Measurements from ENCODE around the gene MTHFD1L. TPM values are rescaled to one million over a fixed set of nuclear protein-coding genes. Genes with fewer than 3 reads are reported as not detected.

MTHFD1L gene
- total and polyA plus RNA-seq, 9 of the 15 experiments (the other 6 are each of a cell fraction or from before 2014, with no cell fraction given), result 20.9 to 128 (median 61.0) TPM

DNA sequence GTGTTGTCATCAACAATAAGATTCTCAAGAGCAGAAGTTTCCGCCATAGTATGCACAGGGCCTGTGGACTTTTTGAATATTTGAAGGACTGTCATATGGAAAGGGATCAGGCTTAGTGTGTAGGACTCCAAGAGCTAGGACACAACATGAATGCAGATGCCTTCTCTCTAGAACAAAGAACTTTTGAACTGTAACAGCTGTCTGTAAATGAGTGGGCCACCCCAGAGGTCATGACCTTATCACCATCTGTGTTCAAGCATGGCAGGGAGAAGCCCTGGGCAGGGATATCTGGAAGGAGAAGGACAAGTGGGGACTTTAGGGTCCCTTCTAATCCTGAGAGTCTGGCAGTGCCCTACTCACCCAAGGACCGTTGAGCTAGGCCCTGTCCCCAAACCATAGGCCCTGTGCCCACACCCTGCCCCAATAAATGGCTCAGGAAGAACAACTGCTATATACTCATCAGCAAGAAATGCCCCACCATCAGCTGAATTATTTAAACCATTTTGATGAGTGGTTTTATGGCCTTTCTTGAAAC, 70.6 kb downstream of the MTHFD1L start:
- no peaks in the 10 kb centered on the region for H3K27me3 ChIP-seq (ENCODE audit: control insufficient read depth in 2 of 2, insufficient read depth in 2 of 2, low read length in 2 of 2)
- H3K36me3 ChIP-seq (ENCODE audit: control insufficient read depth, insufficient read depth, low read length), result peaks cover 59% of the 10 kb centered on the region; the same call in 2 of the 3 replicates
- FAIRE-seq (no peak), DNase-seq (ENCODE audit: extremely low read depth in 1 of 4, low spot score in 3 of 4) (no peak), ATAC-seq (no peak)
- H3K4me2 ChIP-seq (ENCODE audit: insufficient read depth, low read length), result no peak overlapping the region
- POLR2A ChIA-PET, result interaction anchor here (0.6 to 1.5 kb wide), 3 partner anchors 10 to 326 kb away, joined by 3 to 4 read pairs (median 3); no protein-coding TSS in a partner anchor
- no TSS peak for BruUV-seq (replicated peaks)
- no peaks in the 10 kb centered on the region for H3K9me3 ChIP-seq (replicated peaks; ENCODE audit: control insufficient read depth, insufficient read depth, low read depth, low read length)
- H3K4me3 ChIP-seq, result no peak overlapping the region
- TF ChIP-seq PHB2 (IDR thresholded peaks at IDR 0.05; ENCODE audit: low read depth), result no peak
- TF ChIP-seq, protein P1, sequence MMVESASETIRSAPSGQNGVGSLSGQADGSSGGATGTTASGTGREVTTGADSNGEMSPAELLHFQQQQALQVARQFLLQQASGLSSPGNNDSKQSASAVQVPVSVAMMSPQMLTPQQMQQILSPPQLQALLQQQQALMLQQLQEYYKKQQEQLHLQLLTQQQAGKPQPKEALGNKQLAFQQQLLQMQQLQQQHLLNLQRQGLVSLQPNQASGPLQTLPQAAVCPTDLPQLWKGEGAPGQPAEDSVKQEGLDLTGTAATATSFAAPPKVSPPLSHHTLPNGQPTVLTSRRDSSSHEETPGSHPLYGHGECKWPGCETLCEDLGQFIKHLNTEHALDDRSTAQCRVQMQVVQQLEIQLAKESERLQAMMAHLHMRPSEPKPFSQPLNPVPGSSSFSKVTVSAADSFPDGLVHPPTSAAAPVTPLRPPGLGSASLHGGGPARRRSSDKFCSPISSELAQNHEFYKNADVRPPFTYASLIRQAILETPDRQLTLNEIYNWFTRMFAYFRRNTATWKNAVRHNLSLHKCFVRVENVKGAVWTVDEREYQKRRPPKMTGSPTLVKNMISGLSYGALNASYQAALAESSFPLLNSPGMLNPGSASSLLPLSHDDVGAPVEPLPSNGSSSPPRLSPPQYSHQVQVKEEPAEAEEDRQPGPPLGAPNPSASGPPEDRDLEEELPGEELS (CRISPR knock-in tag; IDR thresholded peaks at IDR 0.05; ENCODE audit: borderline replicate concordance), result no peak
- no peak for TF ChIP-seq RHOXF2B (CRISPR knock-in tag; conservative IDR thresholded peaks at IDR 0.05)
- TF ChIP-seq, protein P2, sequence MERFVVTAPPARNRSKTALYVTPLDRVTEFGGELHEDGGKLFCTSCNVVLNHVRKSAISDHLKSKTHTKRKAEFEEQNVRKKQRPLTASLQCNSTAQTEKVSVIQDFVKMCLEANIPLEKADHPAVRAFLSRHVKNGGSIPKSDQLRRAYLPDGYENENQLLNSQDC (CRISPR knock-in tag; IDR thresholded peaks at IDR 0.05), result no peak
- TF ChIP-seq GTF2F1 (IDR thresholded peaks at IDR 0.05; ENCODE audit: low read depth, low read length), result no peak
- no peak for TF ChIP-seq NCOA4 (IDR thresholded peaks at IDR 0.05; ENCODE audit: partially characterized antibody)
- TF ChIP-seq, protein P3, sequence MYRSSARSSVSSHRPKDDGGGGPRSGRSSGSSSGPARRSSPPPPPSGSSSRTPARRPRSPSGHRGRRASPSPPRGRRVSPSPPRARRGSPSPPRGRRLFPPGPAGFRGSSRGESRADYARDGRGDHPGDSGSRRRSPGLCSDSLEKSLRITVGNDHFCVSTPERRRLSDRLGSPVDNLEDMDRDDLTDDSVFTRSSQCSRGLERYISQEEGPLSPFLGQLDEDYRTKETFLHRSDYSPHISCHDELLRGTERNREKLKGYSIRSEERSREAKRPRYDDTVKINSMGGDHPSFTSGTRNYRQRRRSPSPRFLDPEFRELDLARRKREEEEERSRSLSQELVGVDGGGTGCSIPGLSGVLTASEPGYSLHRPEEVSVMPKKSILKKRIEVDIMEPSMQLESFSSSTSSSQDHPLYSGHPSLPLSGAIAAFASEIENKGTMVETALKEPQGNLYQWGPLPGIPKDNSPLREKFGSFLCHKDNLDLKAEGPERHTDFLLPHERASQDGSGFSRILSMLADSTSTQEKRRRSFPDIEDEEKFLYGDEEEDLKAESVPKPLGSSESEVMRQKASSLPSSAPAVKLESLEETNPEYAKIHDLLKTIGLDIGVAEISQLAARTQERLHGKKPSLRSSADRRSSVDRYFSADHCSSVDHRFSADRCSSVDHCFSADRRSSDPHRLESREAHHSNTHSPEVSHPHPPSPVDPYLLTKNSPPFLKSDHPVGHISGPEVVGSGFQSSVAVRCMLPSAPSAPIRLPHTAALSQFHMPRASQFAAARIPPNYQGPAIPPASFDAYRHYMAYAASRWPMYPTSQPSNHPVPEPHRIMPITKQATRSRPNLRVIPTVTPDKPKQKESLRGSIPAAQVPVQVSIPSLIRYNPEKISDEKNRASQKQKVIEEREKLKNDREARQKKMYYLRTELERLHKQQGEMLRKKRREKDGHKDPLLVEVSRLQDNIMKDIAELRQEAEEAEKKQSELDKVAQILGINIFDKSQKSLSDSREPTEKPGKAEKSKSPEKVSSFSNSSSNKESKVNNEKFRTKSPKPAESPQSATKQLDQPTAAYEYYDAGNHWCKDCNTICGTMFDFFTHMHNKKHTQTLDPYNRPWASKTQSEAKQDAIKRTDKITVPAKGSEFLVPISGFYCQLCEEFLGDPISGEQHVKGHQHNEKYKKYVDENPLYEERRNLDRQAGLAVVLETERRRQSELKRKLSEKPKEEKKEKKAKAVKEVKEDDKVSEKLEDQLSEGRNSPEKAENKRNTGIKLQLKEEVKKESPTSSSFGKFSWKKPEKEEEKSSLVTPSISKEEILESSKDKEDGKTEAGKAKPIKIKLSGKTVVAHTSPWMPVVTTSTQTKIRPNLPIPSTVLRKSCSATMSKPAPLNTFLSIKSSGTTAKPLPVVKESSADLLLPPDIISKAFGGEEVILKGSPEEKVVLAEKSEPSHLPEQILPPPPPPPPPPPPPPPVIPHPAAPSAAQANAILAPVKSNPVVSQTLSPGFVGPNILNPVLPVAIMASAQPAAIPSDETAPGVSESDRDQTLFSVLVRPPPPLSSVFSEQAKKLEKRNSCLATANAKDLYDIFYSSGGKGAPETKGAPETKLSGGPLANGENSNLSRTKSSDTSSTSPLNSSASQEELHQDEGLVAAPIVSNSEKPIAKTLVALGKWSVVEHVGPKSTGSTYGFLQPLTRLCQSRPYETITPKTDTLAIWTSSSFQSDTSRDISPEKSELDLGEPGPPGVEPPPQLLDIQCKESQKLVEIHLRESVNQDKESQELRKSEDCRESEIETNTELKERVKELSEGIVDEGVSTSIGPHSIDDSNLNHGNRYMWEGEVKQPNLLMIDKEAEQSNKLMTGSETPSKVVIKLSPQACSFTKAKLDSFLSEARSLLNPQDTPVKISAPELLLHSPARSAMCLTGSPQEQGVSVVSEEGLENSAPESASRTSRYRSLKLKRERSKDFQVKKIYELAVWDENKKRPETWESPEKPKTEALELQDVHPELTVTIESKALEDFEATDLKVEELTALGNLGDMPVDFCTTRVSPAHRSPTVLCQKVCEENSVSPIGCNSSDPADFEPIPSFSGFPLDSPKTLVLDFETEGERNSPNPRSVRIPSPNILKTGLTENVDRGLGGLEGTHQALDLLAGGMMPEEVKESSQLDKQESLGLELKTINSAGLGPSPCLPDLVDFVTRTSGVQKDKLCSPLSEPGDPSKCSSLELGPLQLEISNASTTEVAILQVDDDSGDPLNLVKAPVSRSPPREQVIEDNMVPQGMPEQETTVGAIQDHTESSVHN (IDR thresholded peaks at IDR 0.05; ENCODE audit: borderline replicate concordance in 1 of 2, low read depth in 1 of 2), result no peak
- TF ChIP-seq NR3C1 (CRISPR knock-in tag; IDR thresholded peaks at IDR 0.05), result no peak
- no peak for TF ChIP-seq CHD4 (IDR thresholded peaks at IDR 0.05; ENCODE audit: insufficient read depth, insufficient replicate concordance, low read depth, low read length, poor library complexity, severe bottlenecking)
- TF ChIP-seq RBM14 (IDR thresholded peaks at IDR 0.05; ENCODE audit: borderline replicate concordance, insufficient read depth, low read depth, low read length), result no peak
- H2AFZ ChIP-seq (ENCODE audit: low read depth, low read length), result no peak overlapping the region
- CTCF ChIA-PET (ENCODE audit: low intra/inter-chr PET ratio), result no interaction called here
- H4K20me1 ChIP-seq (replicated peaks; ENCODE audit: control insufficient read depth, insufficient read depth, low read length), result no peaks in the 10 kb centered on the region
- H3K27ac ChIP-seq (ENCODE audit: extremely low read depth, low read depth, low read length), result no peak overlapping the region
- no peaks in the 10 kb centered on the region for H3K9me1 ChIP-seq (ENCODE audit: control insufficient read depth, insufficient read depth, low read length)
- H3K79me2 ChIP-seq (ENCODE audit: control insufficient read depth, insufficient read depth, low read length), result no peaks in the 10 kb centered on the region
- no peak overlapping the region for H3K9ac ChIP-seq (ENCODE audit: insufficient read depth in 1 of 2, low read depth in 2 of 2, low read length in 2 of 2)
- H3K4me1 ChIP-seq (replicated peaks in 1 of 2; ENCODE audit: control insufficient read depth in 2 of 2, insufficient read depth in 2 of 2, low read length in 2 of 2), result no peaks in the 10 kb centered on the region
- WGBS (ENCODE audit: insufficient coverage, low coverage, missing lambda C conversion rate), result 94% methylated on average over 2 of the region's 2 CpGs
- in situ Hi-C loops (cut with MboI), result no loop called here
- intact Hi-C loops (cut with micrococcal nuclease), result no loop called here

Measured in K562 (cell line).